ENCODE measurements around the gene SLC38A1.

DNA sequence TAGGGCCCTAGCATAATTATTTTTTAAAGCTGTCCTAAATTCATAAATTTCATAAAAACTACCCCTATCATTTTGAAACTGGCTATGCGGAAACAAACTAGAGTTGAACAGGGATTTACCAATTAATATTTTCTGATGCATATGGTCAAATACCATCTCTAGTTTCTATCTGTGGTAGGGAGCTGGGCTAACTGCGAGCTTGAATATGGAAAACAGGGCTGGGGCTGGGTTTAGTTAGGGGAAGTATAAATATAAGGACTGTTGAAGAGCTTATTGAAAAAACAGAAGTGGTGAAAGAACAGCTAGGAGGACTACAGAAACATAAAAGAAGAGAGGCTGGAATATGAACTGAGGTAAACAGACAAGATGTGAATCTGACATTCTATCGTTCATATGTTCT, 91.8 kb downstream of the SLC38A1 start:
- no peak for TF ChIP-seq ESRRG (CRISPR knock-in tag; IDR thresholded peaks at IDR 0.05)
- no peak for TF ChIP-seq OSR1 (CRISPR knock-in tag; IDR thresholded peaks at IDR 0.05)
- TF ChIP-seq, protein P1, sequence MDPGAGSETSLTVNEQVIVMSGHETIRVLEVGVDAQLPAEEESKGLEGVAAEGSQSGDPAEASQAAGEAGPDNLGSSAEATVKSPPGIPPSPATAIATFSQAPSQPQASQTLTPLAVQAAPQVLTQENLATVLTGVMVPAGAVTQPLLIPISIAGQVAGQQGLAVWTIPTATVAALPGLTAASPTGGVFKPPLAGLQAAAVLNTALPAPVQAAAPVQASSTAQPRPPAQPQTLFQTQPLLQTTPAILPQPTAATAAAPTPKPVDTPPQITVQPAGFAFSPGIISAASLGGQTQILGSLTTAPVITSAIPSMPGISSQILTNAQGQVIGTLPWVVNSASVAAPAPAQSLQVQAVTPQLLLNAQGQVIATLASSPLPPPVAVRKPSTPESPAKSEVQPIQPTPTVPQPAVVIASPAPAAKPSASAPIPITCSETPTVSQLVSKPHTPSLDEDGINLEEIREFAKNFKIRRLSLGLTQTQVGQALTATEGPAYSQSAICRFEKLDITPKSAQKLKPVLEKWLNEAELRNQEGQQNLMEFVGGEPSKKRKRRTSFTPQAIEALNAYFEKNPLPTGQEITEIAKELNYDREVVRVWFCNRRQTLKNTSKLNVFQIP (CRISPR knock-in tag; IDR thresholded peaks at IDR 0.05; ENCODE audit: borderline replicate concordance, low read depth): no peak
- no peak for TF ChIP-seq ZNF70 (CRISPR knock-in tag; IDR thresholded peaks at IDR 0.05)
- no peak for TF ChIP-seq TCF4 (CRISPR knock-in tag; IDR thresholded peaks at IDR 0.05; ENCODE audit: borderline replicate concordance)
- TF ChIP-seq ISL1 (CRISPR knock-in tag; IDR thresholded peaks at IDR 0.05): no peak
- TF ChIP-seq ZFP3 (CRISPR knock-in tag; IDR thresholded peaks at IDR 0.05): no peak
- TF ChIP-seq, protein P2, sequence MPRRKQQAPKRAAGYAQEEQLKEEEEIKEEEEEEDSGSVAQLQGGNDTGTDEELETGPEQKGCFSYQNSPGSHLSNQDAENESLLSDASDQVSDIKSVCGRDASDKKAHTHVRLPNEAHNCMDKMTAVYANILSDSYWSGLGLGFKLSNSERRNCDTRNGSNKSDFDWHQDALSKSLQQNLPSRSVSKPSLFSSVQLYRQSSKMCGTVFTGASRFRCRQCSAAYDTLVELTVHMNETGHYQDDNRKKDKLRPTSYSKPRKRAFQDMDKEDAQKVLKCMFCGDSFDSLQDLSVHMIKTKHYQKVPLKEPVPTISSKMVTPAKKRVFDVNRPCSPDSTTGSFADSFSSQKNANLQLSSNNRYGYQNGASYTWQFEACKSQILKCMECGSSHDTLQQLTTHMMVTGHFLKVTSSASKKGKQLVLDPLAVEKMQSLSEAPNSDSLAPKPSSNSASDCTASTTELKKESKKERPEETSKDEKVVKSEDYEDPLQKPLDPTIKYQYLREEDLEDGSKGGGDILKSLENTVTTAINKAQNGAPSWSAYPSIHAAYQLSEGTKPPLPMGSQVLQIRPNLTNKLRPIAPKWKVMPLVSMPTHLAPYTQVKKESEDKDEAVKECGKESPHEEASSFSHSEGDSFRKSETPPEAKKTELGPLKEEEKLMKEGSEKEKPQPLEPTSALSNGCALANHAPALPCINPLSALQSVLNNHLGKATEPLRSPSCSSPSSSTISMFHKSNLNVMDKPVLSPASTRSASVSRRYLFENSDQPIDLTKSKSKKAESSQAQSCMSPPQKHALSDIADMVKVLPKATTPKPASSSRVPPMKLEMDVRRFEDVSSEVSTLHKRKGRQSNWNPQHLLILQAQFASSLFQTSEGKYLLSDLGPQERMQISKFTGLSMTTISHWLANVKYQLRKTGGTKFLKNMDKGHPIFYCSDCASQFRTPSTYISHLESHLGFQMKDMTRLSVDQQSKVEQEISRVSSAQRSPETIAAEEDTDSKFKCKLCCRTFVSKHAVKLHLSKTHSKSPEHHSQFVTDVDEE (CRISPR knock-in tag; IDR thresholded peaks at IDR 0.05): no peak
- TF ChIP-seq GLIS3 (CRISPR knock-in tag; IDR thresholded peaks at IDR 0.05): no peak
- TF ChIP-seq, protein P3, sequence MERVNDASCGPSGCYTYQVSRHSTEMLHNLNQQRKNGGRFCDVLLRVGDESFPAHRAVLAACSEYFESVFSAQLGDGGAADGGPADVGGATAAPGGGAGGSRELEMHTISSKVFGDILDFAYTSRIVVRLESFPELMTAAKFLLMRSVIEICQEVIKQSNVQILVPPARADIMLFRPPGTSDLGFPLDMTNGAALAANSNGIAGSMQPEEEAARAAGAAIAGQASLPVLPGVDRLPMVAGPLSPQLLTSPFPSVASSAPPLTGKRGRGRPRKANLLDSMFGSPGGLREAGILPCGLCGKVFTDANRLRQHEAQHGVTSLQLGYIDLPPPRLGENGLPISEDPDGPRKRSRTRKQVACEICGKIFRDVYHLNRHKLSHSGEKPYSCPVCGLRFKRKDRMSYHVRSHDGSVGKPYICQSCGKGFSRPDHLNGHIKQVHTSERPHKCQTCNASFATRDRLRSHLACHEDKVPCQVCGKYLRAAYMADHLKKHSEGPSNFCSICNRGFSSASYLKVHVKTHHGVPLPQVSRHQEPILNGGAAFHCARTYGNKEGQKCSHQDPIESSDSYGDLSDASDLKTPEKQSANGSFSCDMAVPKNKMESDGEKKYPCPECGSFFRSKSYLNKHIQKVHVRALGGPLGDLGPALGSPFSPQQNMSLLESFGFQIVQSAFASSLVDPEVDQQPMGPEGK (CRISPR knock-in tag; IDR thresholded peaks at IDR 0.05; ENCODE audit: borderline replicate concordance): no peak
- no peak for TF ChIP-seq ARNTL (CRISPR knock-in tag; IDR thresholded peaks at IDR 0.05; ENCODE audit: borderline replicate concordance, low read depth)
- TF ChIP-seq, protein P4, sequence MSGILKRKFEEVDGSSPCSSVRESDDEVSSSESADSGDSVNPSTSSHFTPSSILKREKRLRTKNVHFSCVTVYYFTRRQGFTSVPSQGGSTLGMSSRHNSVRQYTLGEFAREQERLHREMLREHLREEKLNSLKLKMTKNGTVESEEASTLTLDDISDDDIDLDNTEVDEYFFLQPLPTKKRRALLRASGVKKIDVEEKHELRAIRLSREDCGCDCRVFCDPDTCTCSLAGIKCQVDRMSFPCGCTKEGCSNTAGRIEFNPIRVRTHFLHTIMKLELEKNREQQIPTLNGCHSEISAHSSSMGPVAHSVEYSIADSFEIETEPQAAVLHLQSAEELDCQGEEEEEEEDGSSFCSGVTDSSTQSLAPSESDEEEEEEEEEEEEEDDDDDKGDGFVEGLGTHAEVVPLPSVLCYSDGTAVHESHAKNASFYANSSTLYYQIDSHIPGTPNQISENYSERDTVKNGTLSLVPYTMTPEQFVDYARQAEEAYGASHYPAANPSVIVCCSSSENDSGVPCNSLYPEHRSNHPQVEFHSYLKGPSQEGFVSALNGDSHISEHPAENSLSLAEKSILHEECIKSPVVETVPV (CRISPR knock-in tag; IDR thresholded peaks at IDR 0.05): no peak
- no peak for TF ChIP-seq ZNF565 (CRISPR knock-in tag; conservative IDR thresholded peaks at IDR 0.05; ENCODE audit: low read depth)
- TF ChIP-seq ZC3H10 (CRISPR knock-in tag; IDR thresholded peaks at IDR 0.05): no peak
